DMS 273 treated with DMSO at 0.1 percent for 48 hours (cell line): ENCODE measurements around the gene CALHM1.
"Not testable (repeated sequence)": the region's sequence is repeated elsewhere in the genome, so short reads cannot be mapped to it uniquely, and the experiment has no call there.

Experiments used
- DNase-seq: peaks from one replicate; lab custom pipeline; 2025; lab: John Stamatoyannopoulos, UW

CALHM1 gene

DNA sequence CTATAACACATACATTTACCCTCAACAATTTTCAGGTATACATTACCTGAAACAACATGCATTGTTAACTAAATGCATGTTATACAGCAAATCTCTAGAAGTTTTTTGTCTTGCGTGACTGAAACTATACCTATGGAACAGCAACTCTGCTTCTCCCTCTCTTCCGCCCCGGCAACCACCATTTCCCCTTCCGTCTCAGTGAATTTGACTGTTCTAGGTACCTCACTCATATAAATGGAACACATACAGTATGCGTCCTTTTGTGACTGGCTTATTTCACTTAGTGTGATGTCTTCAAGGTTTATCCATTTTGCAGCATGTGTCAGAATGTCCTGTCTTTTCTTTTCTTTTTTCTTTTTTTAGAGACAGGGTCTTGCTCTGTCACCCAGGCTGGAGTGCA, 29.1 kb downstream of the CALHM1 start:
- DNase-seq, result no peak

DNA sequence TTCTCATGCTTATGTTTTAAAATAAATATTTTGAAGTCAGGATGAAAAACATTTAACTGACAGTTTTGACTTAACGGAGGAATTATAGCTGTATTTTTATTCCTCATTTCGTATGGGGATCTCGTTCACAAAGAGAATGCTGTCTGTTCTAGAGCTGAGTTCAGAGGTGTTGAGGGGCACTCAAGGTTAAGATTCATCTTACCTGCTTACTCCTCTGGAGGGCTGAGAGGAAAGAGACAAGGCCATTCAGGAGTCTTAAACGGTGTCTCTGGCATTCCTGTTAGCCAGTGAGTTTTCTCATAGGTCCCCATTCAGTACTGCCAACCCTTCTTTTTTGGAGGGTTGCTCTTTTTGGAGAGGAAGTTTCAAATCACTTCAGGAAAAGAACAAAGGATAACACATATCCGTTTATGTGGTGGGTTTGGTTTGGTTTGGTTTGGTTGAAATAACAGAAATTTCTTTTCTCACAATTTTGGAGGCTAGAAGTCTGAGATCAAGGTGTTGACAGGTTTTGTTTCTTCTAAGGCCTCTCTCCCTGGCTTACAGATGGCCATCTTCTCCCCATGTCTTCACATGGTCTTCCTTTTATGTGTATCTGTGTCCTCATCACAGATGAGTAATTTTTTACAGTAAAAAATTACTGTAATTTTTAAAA, 29.6 kb downstream of the CALHM1 start:
- DNase-seq, result no peak

DNA sequence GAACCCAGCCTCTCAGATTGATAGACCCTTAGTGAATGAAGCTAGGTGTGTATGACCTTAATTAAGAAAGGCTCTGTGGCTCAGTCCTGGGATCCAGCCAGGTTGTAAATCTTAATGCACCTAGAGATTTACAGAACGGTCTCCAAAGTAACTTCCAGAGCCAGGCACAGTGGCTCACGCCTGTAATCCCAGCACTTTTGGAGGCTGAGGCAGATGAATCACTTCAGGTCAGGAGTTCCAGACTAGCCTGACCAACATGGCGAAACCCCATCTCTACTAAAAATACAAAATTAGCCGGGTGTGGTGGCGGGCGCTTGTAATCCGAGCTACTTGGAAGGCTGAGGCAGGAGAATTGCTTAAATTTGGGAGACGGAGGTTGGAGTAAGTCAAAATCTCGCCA, 30.8 kb downstream of the CALHM1 start:
- DNase-seq, result no peak

DNA sequence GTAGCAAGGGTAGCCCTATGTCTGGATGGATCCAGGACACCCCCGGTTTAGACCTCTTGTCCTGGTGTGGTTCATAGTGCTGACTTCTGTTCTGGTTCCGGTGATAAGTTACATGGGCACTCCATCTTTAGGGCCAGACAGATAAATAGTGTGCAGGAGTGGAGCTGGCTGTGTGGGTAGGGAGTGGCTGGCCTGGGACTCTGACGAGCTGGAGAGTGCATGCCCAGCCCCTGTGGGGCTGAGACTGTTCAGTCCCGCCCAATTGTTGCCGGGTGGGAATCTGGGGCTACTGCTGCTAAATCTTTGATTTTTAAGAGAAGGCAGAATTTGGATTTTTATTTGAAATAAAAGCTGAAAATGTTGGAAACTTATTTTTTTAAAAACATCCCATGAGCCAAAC, 35.0 kb downstream of the CALHM1 start:
- no peak for DNase-seq

DNA sequence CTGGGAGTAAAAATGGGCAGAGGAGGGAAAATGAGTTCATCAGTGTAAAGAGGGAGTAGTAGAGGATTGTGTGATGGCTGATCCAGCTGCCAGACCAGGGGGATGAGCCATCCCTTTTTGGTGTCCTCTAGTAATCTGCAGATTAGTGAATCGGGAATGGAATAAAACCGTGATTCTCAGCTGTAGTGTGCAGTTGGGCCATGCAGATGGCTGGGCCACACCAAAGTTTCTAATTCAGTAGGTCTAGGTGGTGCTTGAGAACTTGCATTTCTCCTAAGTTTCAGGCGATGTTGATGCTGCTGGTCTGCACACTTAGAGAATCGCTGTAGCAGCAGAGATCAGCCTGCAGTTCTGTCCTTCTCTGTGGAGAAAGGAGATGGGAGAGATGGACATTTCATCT, 39.6 kb downstream of the CALHM1 start:
- DNase-seq, result no peak

DNA sequence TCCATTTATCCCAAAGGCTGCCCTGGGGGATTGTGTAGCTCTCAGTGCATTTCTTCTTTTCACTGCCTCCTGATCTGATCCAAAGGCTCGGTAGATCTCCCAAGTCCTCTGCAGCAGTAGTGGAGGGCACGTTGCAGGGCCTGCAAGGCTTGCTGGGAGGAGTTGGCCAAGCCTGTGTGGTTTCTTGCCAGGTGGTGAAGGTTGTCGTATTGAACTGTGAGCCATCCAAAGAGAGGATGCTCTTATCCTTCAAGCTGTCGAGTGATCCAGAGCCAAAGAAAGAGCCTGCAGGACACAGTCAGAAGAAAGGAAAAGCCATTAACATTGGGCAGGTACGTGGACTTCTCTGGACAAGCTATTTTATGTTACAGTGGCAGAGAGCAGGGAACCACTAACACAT, 41.1 kb downstream of the CALHM1 start:
- no peak for DNase-seq

DNA sequence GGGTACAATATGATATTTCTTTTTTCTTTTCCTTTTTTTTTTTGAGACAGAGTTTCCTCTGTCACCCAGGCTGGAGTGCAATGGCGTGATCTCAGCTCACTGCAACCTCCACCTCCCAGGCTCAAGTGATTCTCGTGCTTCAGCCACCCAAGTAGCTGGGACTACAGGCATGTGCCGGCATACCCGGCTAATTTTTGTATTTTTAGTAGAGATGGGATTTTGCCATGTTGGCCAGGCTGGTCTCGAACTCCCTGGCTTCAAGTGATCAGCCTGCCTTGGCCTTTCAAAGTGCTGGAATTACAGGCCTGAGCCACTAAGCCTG, 41.6 kb downstream of the CALHM1 start:
- not testable (repeated sequence) for DNase-seq

DNA sequence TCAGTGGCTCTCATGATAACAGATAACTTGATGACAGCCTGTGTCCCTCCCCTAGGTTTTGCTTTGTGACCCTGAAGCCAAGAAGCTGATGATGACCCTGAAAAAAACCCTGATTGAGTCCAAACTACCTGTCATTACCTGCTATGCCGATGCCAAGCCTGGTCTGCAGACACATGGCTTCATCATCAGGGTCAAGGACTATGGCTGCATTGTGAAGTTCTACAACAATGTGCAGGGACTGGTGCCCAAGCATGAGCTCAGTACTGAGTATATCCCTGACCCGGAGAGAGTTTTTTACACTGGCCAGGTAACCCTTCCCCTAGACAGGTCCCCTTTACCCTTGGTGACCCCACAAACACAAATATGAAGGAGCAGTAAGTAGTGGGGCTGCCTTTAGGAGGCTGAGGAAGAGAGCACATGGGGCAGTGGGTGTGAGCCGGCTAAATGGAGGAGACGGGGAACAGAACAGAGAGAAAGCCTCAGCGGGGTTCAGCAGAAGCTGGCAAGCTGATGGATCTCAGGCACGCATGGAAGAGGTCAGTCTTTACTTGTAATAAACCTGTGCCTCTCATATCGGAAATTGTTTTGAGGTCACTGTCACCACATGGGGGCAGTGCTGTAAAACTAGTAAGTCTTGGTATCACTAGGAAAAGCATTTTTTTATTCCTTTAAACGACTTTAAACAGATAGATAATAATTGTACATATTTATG, 42.1 kb downstream of the CALHM1 start:
- DNase-seq, result no peak

DNA sequence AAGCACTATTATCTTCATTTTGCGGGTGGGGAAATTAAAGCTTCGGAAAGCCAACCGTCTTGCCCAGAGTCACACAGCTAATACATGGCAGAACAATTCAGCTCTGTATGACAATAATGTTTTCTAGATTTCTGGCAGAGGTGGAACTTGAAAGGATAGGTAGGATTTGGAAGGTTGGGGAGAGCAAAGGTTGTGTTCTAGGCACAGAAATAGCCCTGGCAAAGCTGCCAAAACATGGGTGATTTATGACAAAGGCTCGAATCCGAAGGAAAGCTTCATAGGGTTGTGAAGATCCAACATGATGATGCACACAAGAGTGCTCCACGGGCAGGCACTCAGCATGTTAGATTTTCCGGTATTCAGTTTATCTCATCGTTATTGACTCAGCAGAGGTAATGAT, 43.1 kb downstream of the CALHM1 start:
- DNase-seq, result no peak

DNA sequence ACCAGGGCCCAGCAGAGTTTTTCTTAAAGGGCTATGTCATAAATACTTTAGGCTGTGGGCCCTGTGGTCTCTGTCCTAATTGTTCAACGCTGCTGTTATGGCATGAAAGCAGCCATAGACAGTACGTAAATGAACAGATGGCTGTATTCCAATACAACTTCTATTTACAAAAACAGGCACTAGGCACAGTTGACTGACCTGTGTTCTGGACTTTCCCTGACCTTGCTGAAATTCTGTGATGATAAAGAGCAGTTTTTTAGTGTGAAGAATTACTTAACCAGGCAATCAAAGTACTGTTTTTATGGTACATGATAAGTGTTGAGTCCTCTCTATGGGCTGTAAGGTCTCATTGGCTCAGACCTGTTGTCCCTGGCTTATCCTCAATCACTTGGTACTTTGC, 45.1 kb downstream of the CALHM1 start:
- no peak for DNase-seq
